NT2/D1 (cell line): ENCODE results near the gene EPC1.
"Not testable (repeated sequence)": the region's sequence is repeated elsewhere in the genome, so short reads cannot be mapped to it uniquely, and the experiment has no call there.

Experiments
- DNase-seq: peaks from one replicate; pipeline ENCODE4 v3.0.0-alpha.2; 2011; ENCODE audit warnings: low read depth, low spot score
- H3K27me3 ChIP-seq: 2 replicates; pipeline ENCODE4 v1.6.0; 2011; ENCODE audit warnings: mild to moderate bottlenecking; ENCODE audit not compliant: insufficient read length, insufficient read depth
- H3K36me3 ChIP-seq: 2 replicates; pipeline ENCODE4 v1.6.1; 2011; ENCODE audit warnings: mild to moderate bottlenecking, low read length, mixed read lengths; ENCODE audit not compliant: insufficient read depth, insufficient read length
- H3K4me1 ChIP-seq: 2 replicates; pipeline ENCODE4 v1.5.1; 2011; ENCODE audit not compliant: insufficient read depth, insufficient read length
- H3K4me3 ChIP-seq: 2 replicates; pipeline ENCODE4 v1.5.1; 2011; ENCODE audit warnings: low read depth; ENCODE audit not compliant: insufficient read length
- H3K9ac ChIP-seq: 2 replicates; pipeline ENCODE4 v1.6.0; 2011; ENCODE audit warnings: low read depth; ENCODE audit not compliant: insufficient read length
- H3K9me3 ChIP-seq: 2 replicates; pipeline ENCODE4 v1.5.1; 2011; ENCODE audit warnings: mild to moderate bottlenecking, low read length; ENCODE audit not compliant: insufficient read depth
- SUZ12 ChIP-seq: IDR thresholded peaks from 2 replicates; pipeline ENCODE4 v1.6.1; 2011; ENCODE audit not compliant: insufficient read length, insufficient read depth; ENCODE audit errors: extremely low read depth
- YY1 ChIP-seq: IDR thresholded peaks from 2 replicates; pipeline ENCODE4 v1.6.1; 2011; ENCODE audit not compliant: insufficient read length, insufficient read depth
- ZNF274 ChIP-seq: IDR thresholded peaks from 2 replicates; pipeline ENCODE4 v1.6.1; 2011; ENCODE audit warnings: mild to moderate bottlenecking, low read depth, low read length

Gene EPC1

GRCh38 chr10:32244011-32244410 is 102.9 kb downstream of the EPC1 start:
- H3K9ac ChIP-seq = no peak overlapping the region
- H3K36me3 ChIP-seq = no peaks in the 10 kb centered on the region
- TF ChIP-seq YY1 (no peak), SUZ12 (no peak), ZNF274 (no peak)
- H3K4me3 ChIP-seq = no peak overlapping the region
- H3K27me3 ChIP-seq = no peaks in the 10 kb centered on the region
- H3K9me3 ChIP-seq = no peaks in the 10 kb centered on the region
- no peak for DNase-seq
- no peaks in the 10 kb centered on the region for H3K4me1 ChIP-seq

- Histone ChIP-seq H3K27me3 (no peaks in the 10 kb centered on the region), H3K4me3 (no peak overlapping the region), H3K9me3 (no peaks in the 10 kb centered on the region), H3K36me3 (no peaks in the 10 kb centered on the region), H3K9ac (no peak overlapping the region), H3K4me1 (no peaks in the 10 kb centered on the region)
- DNase-seq = no peak
- no peak for TF ChIP-seq SUZ12
- TF ChIP-seq YY1 = no peak
- no peak for TF ChIP-seq ZNF274
Observed at GRCh38 chr10:32241946-32242345, 105.0 kb downstream of the EPC1 start.

- no peak for DNase-seq
- Histone ChIP-seq H3K36me3 (no peaks in the 10 kb centered on the region), H3K9me3 (no peaks in the 10 kb centered on the region), H3K4me1 (no peaks in the 10 kb centered on the region), H3K4me3 (no peak overlapping the region), H3K27me3 (no peaks in the 10 kb centered on the region), H3K9ac (no peak overlapping the region)
- TF ChIP-seq ZNF274 = no peak
- no peak for TF ChIP-seq SUZ12
- no peak for TF ChIP-seq YY1
Observed at GRCh38 chr10:32240471-32240870, 106.5 kb downstream of the EPC1 start.

GRCh38 chr10:32239769-32240168 is 107.2 kb downstream of the EPC1 start:
- no peaks in the 10 kb centered on the region for H3K4me1 ChIP-seq
- no peak overlapping the region for H3K9ac ChIP-seq
- TF ChIP-seq SUZ12 (no peak), ZNF274 (no peak), YY1 (no peak)
- no peak overlapping the region for H3K4me3 ChIP-seq
- no peak for DNase-seq
- H3K36me3 ChIP-seq = no peaks in the 10 kb centered on the region
- H3K27me3 ChIP-seq = no peaks in the 10 kb centered on the region
- peaks cover 2% of the 10 kb centered on the region; the same call in 1 of the 2 replicates for H3K9me3 ChIP-seq

GRCh38 chr10:32237644-32238345 is 109.2 kb downstream of the EPC1 start:
- Histone ChIP-seq H3K9ac (no peak overlapping the region), H3K4me3 (no peak overlapping the region), H3K4me1 (no peaks in the 10 kb centered on the region), H3K9me3 (peaks cover 8% of the 10 kb centered on the region), H3K36me3 (no peaks in the 10 kb centered on the region), H3K27me3 (no peaks in the 10 kb centered on the region)
- no peak for DNase-seq
- TF ChIP-seq YY1 (no peak), SUZ12 (no peak)

GRCh38 chr10:32234471-32234870 is 112.5 kb downstream of the EPC1 start:
- Histone ChIP-seq H3K9me3 (peaks cover 19% of the 10 kb centered on the region), H3K36me3 (no peaks in the 10 kb centered on the region), H3K4me3 (no peak overlapping the region), H3K9ac (no peak overlapping the region), H3K4me1 (no peaks in the 10 kb centered on the region), H3K27me3 (no peaks in the 10 kb centered on the region)
- TF ChIP-seq ZNF274 (no peak), SUZ12 (no peak)
- no peak for DNase-seq

GRCh38 chr10:32233375-32233774 is 113.6 kb downstream of the EPC1 start:
- H3K36me3 ChIP-seq, H3K4me3 ChIP-seq, H3K27me3 ChIP-seq, DNase-seq, H3K9ac ChIP-seq, H3K4me1 ChIP-seq: not testable (repeated sequence)
- H3K9me3 ChIP-seq = peaks cover 19% of the 10 kb centered on the region

- TF ChIP-seq YY1 (no peak), SUZ12 (no peak), ZNF274 (no peak)
- Histone ChIP-seq H3K9ac (no peak overlapping the region), H3K36me3 (no peaks in the 10 kb centered on the region), H3K27me3 (no peaks in the 10 kb centered on the region), H3K4me1 (no peaks in the 10 kb centered on the region), H3K4me3 (no peak overlapping the region), H3K9me3 (peaks cover 19% of the 10 kb centered on the region)
- no peak for DNase-seq
Observed at GRCh38 chr10:32232378-32232777, 114.6 kb downstream of the EPC1 start.

- H3K4me1 ChIP-seq, H3K4me3 ChIP-seq, H3K9ac ChIP-seq, H3K36me3 ChIP-seq, DNase-seq, H3K27me3 ChIP-seq: not testable (repeated sequence)
- peaks cover 17% of the 10 kb centered on the region for H3K9me3 ChIP-seq
Observed at GRCh38 chr10:32229788-32230187, 117.2 kb downstream of the EPC1 start.
